K562 (cell line): ENCODE results near the gene CCNL2. TPM values are rescaled to one million over a fixed set of nuclear protein-coding genes. Genes with fewer than 3 reads are reported as not detected.

Experiments
- ATAC-seq: fragments of 200-7000 bp; cut with Tn5 transposase; 3 replicates; pipeline ENCODE4 v1.9.1; 2020; ENCODE audit warnings: moderate library complexity
- BruUV-seq: library from RNA; stranded (reverse); fragments of 400-500 nt; replicated peaks from 2 replicates; lab custom pipeline; 2021; lab: Mats Ljungman, UMichigan
- CTCF ChIA-PET: fragments of 300-600 bp; formaldehyde crosslinking; extraction: SDS; loops from one replicate; lab custom pipeline; 2021; ENCODE audit warnings: low intra/inter-chr PET ratio; lab: Yijun Ruan, JAX
- POLR2A ChIA-PET: fragments of 300-600, 350-650 bp; sonication (Branson Sonifier 250); formaldehyde crosslinking; extraction: SDS; loops from one replicate; lab custom pipeline; 2021; ENCODE audit warnings: antibody characterized with exemption, inconsistent platforms; lab: Yijun Ruan, JAX
- DNase-seq, 4 experiments: peaks; one replicate each; pipeline versions ENCODE4 v3.0.0 to v3.0.0-alpha.2; 2011 to 2018; ENCODE audit warnings: low spot score in 3 of 4, mixed read lengths in 3 of 4; ENCODE audit errors: extremely low read depth in 1 of 4
- FAIRE-seq: peaks from 2 replicates; lab custom pipeline; 2011; peaks lifted over from hg19 to GRCh38; lab: Jason Lieb, UNC
- H2AFZ ChIP-seq: 2 replicates; pipeline ENCODE4 v1.6.0; 2011; ENCODE audit warnings: low read depth, low read length, control low read depth, inconsistent platforms
- H3K27ac ChIP-seq: fragments of 200-600 bp; 3 replicates; pipeline ENCODE4 v1.8.0; 2011; ENCODE audit warnings: low read depth, mild to moderate bottlenecking, control low read depth, inconsistent platforms, low read length, moderate library complexity, mixed read lengths; ENCODE audit errors: extremely low read depth
- H3K27me3 ChIP-seq, 2 experiments: fragments of 300-600 bp in 1 of 2; 2 replicates in 1 of 2; 3 replicates in 1 of 2; pipeline versions ENCODE4 v1.6.0 to v1.8.0; 2011; ENCODE audit warnings: inconsistent platforms in 2 of 2, low read length in 2 of 2, mild to moderate bottlenecking in 1 of 2, mixed read lengths in 1 of 2, moderate library complexity in 1 of 2; ENCODE audit not compliant: control insufficient read depth in 2 of 2, insufficient read depth in 2 of 2
- H3K36me3 ChIP-seq: fragments of 300-600 bp; 3 replicates; pipeline ENCODE4 v1.8.0; 2011; ENCODE audit warnings: mild to moderate bottlenecking, low read length, inconsistent platforms; ENCODE audit not compliant: control insufficient read depth, insufficient read depth
- H3K4me1 ChIP-seq, 2 experiments: fragments of 200-600 bp in 1 of 2; replicated peaks in 1 of 2; 2 replicates in 1 of 2; 3 replicates in 1 of 2; pipeline versions ENCODE4 v1.5.1 to v1.8.0; 2011; ENCODE audit warnings: inconsistent platforms in 2 of 2, low read length in 2 of 2, mild to moderate bottlenecking in 1 of 2, mixed read lengths in 1 of 2, moderate library complexity in 1 of 2; ENCODE audit not compliant: control insufficient read depth in 2 of 2, insufficient read depth in 2 of 2
- H3K4me2 ChIP-seq: 2 replicates; pipeline ENCODE4 v1.6.1; 2011; ENCODE audit warnings: low read length, control low read depth, inconsistent platforms, mixed read lengths; ENCODE audit not compliant: insufficient read depth
- H3K4me3 ChIP-seq: fragments of 200-600 bp; sonication (generic), shearing (Covaris generic); 2 replicates; pipeline ENCODE4 v1.5.1; 2016; ENCODE audit warnings: control low read depth, inconsistent platforms
- H3K79me2 ChIP-seq: fragments of 200-600 bp; 3 replicates; pipeline ENCODE4 v1.8.0; 2011; ENCODE audit warnings: low read length, inconsistent platforms; ENCODE audit not compliant: control insufficient read depth, insufficient read depth
- H3K9ac ChIP-seq, 2 experiments: 2 replicates each; pipeline versions ENCODE4 v1.6.0 to v1.6.1; 2011; ENCODE audit warnings: low read depth in 2 of 2, low read length in 2 of 2, control low read depth in 1 of 2, inconsistent platforms in 1 of 2, mild to moderate bottlenecking in 1 of 2, mixed read lengths in 1 of 2; ENCODE audit not compliant: insufficient read depth in 1 of 2
- H3K9me1 ChIP-seq: one replicate; pipeline ENCODE4 v1.6.0; 2011; ENCODE audit warnings: inconsistent platforms, mild to moderate bottlenecking, low read length, moderate library complexity; ENCODE audit not compliant: control insufficient read depth, insufficient read depth
- H3K9me3 ChIP-seq: replicated peaks from 2 replicates; pipeline ENCODE4 v1.5.1; 2011; ENCODE audit warnings: low read depth, low read length, inconsistent platforms; ENCODE audit not compliant: control insufficient read depth, insufficient read depth
- H4K20me1 ChIP-seq: replicated peaks from 2 replicates; pipeline ENCODE4 v1.6.1; 2011; ENCODE audit warnings: low read length, inconsistent platforms, mixed read lengths; ENCODE audit not compliant: control insufficient read depth, insufficient read depth
- ATF7 ChIP-seq: fragments of 450-650 bp; IDR thresholded peaks from 2 replicates; pipeline ENCODE4 v1.7.1; 2014; ENCODE audit warnings: mild to moderate bottlenecking, moderate library complexity
- CBX2 ChIP-seq: fragments of 200-600 bp; sonication (generic); IDR thresholded peaks from one replicate; pipeline ENCODE4 v1.6.1; 2012; ENCODE audit warnings: mild to moderate bottlenecking, low read length, inconsistent platforms; ENCODE audit not compliant: insufficient read depth, poor library complexity, severe bottlenecking
- CBX8 ChIP-seq: fragments of 200-600 bp; sonication (generic); IDR thresholded peaks from 2 replicates; pipeline ENCODE4 v1.6.1; 2012; ENCODE audit warnings: borderline replicate concordance, mixed run types, low read depth, mild to moderate bottlenecking, moderate library complexity, mixed read lengths, low read length, control low read depth, inconsistent platforms; ENCODE audit not compliant: poor library complexity, severe bottlenecking; ENCODE audit errors: extremely low read depth
- FOSL1 ChIP-seq: fragments of 200-800 bp; sonication (Bioruptor generic); conservative IDR thresholded peaks from 2 replicates; pipeline ENCODE4 v1.6.1; 2016; ENCODE audit warnings: missing genetic modification characterization, missing compliant biosample characterization
- FOXA3 ChIP-seq, 2 experiments: fragments of 450-650 bp in 1 of 2; sonication (generic) in 1 of 2; formaldehyde crosslinking; IDR thresholded peaks in 1 of 2; conservative IDR thresholded peaks in 1 of 2; 2 replicates each; pipeline versions ENCODE4 v1.4.0 to v1.8.0; 2020 to 2022; ENCODE audit warnings: mild to moderate bottlenecking in 2 of 2, missing genetic modification reagents in 1 of 2
- GABPB1 ChIP-seq: sonication (generic); formaldehyde crosslinking; IDR thresholded peaks from 2 replicates; pipeline ENCODE4 v1.8.0; 2022; ENCODE audit warnings: mild to moderate bottlenecking, missing genetic modification reagents
- JUND ChIP-seq, 2 experiments: IDR thresholded peaks; 2 replicates in 1 of 2; 3 replicates in 1 of 2; pipeline ENCODE4 v1.6.1; 2011; ENCODE audit warnings: borderline replicate concordance in 2 of 2, low read depth in 2 of 2, low read length in 2 of 2, improper control_type of control experiment in 1 of 2, missing biosample characterization in 1 of 2, missing genetic modification characterization in 1 of 2, missing genetic modification reagents in 1 of 2
- MAX ChIP-seq: sonication (generic); formaldehyde crosslinking; IDR thresholded peaks from 2 replicates; pipeline ENCODE4 v1.9.0; 2022; ENCODE audit warnings: mild to moderate bottlenecking, missing genetic modification reagents
- MLX ChIP-seq, 2 experiments: fragments of 450-650 bp in 1 of 2; sonication (generic) in 1 of 2; formaldehyde crosslinking; conservative IDR thresholded peaks; 2 replicates each; pipeline versions ENCODE4 v1.4.0 to v1.8.1; 2020 to 2022; ENCODE audit warnings: mild to moderate bottlenecking in 1 of 2, missing genetic modification reagents in 1 of 2
- PTRF ChIP-seq: fragments of 450-650 bp; IDR thresholded peaks from 2 replicates; pipeline ENCODE4 v1.6.1; 2016; ENCODE audit warnings: mild to moderate bottlenecking, missing genetic modification characterization, missing compliant biosample characterization
- TEAD1 ChIP-seq, 2 experiments: fragments of 450-650 bp in 1 of 2; sonication (generic) in 1 of 2; formaldehyde crosslinking; IDR thresholded peaks; 2 replicates each; pipeline versions ENCODE4 v1.4.0 to v1.8.0; 2020 to 2022; ENCODE audit warnings: mild to moderate bottlenecking in 2 of 2, missing genetic modification reagents in 1 of 2
- USF1 ChIP-seq: sonication (generic); formaldehyde crosslinking; IDR thresholded peaks from 2 replicates; pipeline ENCODE4 v1.9.0; 2022; ENCODE audit warnings: mild to moderate bottlenecking, missing genetic modification reagents
- ZBTB7A ChIP-seq: IDR thresholded peaks from 2 replicates; pipeline ENCODE4 v1.6.1; 2011; ENCODE audit warnings: low read depth, mild to moderate bottlenecking, low read length, moderate library complexity, borderline replicate concordance; ENCODE audit not compliant: control insufficient read depth
- ZFX ChIP-seq: sonication (generic); formaldehyde crosslinking; IDR thresholded peaks from 2 replicates; pipeline ENCODE4 v1.8.0; 2022; ENCODE audit warnings: mild to moderate bottlenecking, missing genetic modification reagents, moderate library complexity
- ZNF184 ChIP-seq: sonication (generic); formaldehyde crosslinking; IDR thresholded peaks from 2 replicates; pipeline ENCODE4 v1.5.0; 2020; ENCODE audit warnings: missing genetic modification reagents
- WGBS: fragments of 100-300 bp; shearing (Covaris generic); methylation state at CpG from one replicate; pipeline ENCODE4 v1.1.6; 2016; ENCODE audit warnings: low coverage, mixed read lengths; ENCODE audit not compliant: insufficient coverage; ENCODE audit errors: missing lambda C conversion rate; 5-methylcytosine and 5-hydroxymethylcytosine counted together
- in situ Hi-C: fragments of 300-500 bp; cut with MboI; formaldehyde crosslinking; loops from 4 replicates; pipeline ENCODE4 v1.15.0; 2018; ENCODE audit warnings: inconsistent platforms, mixed read lengths
- intact Hi-C: fragments of 100-400 bp; cut with micrococcal nuclease; formaldehyde crosslinking; loops from 2 replicates; pipeline ENCODE4 v1.14.2; 2022
- polyA plus RNA-seq, 8 experiments: library from polyadenylated mRNA; depleted of rRNA in 4 of 8; stranded (reverse) in 5 of 8; unstranded in 3 of 8; fragments of >200 nt; fragmentation: Nextera tagmentation in 2 of 8; fragmentation: Illumina TruSeq in 1 of 8; extraction: Ambion mirVana in 2 of 8; extraction: Trizol in 1 of 8; gene quantifications; 2 replicates each; pipeline versions ENCODE4 v1.2.1 to v1.2.3, GENCODE V29; 2011 to 2014; ENCODE audit warnings: inconsistent platforms in 1 of 8, missing spikeins in 1 of 8
- total RNA-seq, 7 experiments: library from RNA; depleted of rRNA in 6 of 7; stranded (reverse); fragments of >200 nt in 6 of 7; fragmentation: Illumina TruSeq in 2 of 7; extraction: Trizol in 2 of 7; gene quantifications; 2 replicates each; pipeline versions ENCODE4 v1.2.1 to v1.2.3, GENCODE V29; 2011 to 2021; ENCODE audit warnings: low replicate concordance in 1 of 7

Gene CCNL2
- total and polyA plus RNA-seq, 9 of the 15 experiments (the other 6 are each of a cell fraction or from before 2014, with no cell fraction given), result 2.8 to 287 (median 94.5) TPM

- H3K27me3 ChIP-seq, result no peaks in the 10 kb centered on the region
- in situ Hi-C loops (no loop called here), intact Hi-C loops (no loop called here)
- FAIRE-seq, result peak; percentile 65
- TF ChIP-seq TEAD1 (CRISPR knock-in tag; IDR thresholded peaks at IDR 0.05), result peak in 1 of 2 experiments; percentile 47; a peak in 1 of 4 replicates
- TF ChIP-seq ZNF184, result no peak
- peak; percentile 62; the same call in 1 of the 2 replicates for TF ChIP-seq FOSL1 (tag)
- no peak for TF ChIP-seq CBX8
- no peak for TF ChIP-seq ATF7
- TF ChIP-seq FOXA3 (CRISPR knock-in tag; conservative IDR thresholded peaks at IDR 0.05 in 1 of 2, IDR thresholded peaks at IDR 0.05 in 1 of 2), result peak in 1 of 2 experiments; percentile 51; a peak in 2 of 4 replicates
- TF ChIP-seq MLX (CRISPR knock-in tag; conservative IDR thresholded peaks at IDR 0.05), result 0 out of 4 replicates have a peak, but pooled peaks of 1 of the 2 experiments have one; percentile 4
- TF ChIP-seq GABPB1 (CRISPR knock-in tag), result peak; percentile 30; the same call in 1 of the 2 replicates
- TF ChIP-seq JUND (IDR thresholded peaks at IDR 0.05; ENCODE audit: borderline replicate concordance, low read depth, low read length), result 0 out of 2 replicates have a peak, but pooled peaks have one; percentile 37
- no peak for TF ChIP-seq JUND (tag; IDR thresholded peaks at IDR 0.05; ENCODE audit: borderline replicate concordance, low read depth, low read length)
- TF ChIP-seq USF1 (CRISPR knock-in tag), result 0 out of 2 replicates have a peak, but pooled peaks have one; percentile 11
- TF ChIP-seq PTRF (tag), result no peak
- peak; percentile 44; the same call in 1 of the 2 replicates for TF ChIP-seq ZFX (CRISPR knock-in tag)
- no peak for TF ChIP-seq CBX2
- 0 out of 2 replicates have a peak, but pooled peaks have one; percentile 42 for TF ChIP-seq ZBTB7A
- peak; percentile 50 for TF ChIP-seq MAX (CRISPR knock-in tag)
- WGBS, result 43% methylated on average over 12 of the region's 12 CpGs
- ATAC-seq, result peak; percentile 7
- no TSS peak for BruUV-seq
- peak overlapping the region; percentile 34 to 90; a peak in 3 of 4 replicates for H3K9ac ChIP-seq
- H3K9me1 ChIP-seq, result no peaks in the 10 kb centered on the region
- H3K79me2 ChIP-seq, result no peaks in the 10 kb centered on the region; the same call in 2 of the 3 replicates
- peak overlapping the region; percentile 55 for H3K4me2 ChIP-seq
- H3K4me3 ChIP-seq, result no peak overlapping the region
- peaks cover 45 to 91% of the 10 kb centered on the region in 2 experiments for H3K4me1 ChIP-seq
- H3K9me3 ChIP-seq, result no peaks in the 10 kb centered on the region
- H3K27ac ChIP-seq, result peak overlapping the region; percentile 57
- ChIA-PET CTCF (no interaction called here), POLR2A (interaction anchor here (0.6 to 1.0 kb wide), 4 partner anchors 10 to 58 kb away, joined by 3 to 5 read pairs (median 3); partner anchors contain the start of gene AURKAIP1)
- no peaks in the 10 kb centered on the region for H4K20me1 ChIP-seq
- no peaks in the 10 kb centered on the region for H3K36me3 ChIP-seq
- H2AFZ ChIP-seq, result peak overlapping the region; percentile 60
- DNase-seq, result peak in 1 of 4 experiments; percentile 66
Measured at GRCh38 chr1:1433804-1434130, 34.6 kb upstream of the CCNL2 start.
